Endodermal cell (in vitro differentiated cells): ENCODE measurements around the gene ACADS. TPM values are rescaled to one million over a fixed set of nuclear protein-coding genes. Genes with fewer than 3 reads are reported as not detected.
A peak's percentile ranks its signal among the peaks of the same experiment; 100 is the strongest.

Experiments used
- DNase-seq: peaks from one replicate; pipeline ENCODE4 v3.0.0-alpha.2; 2017
- H3K27ac ChIP-seq: 2 replicates; pipeline ENCODE4 v1.5.1; 2013; ENCODE audit warnings: mild to moderate bottlenecking, low read depth, low read length, moderate library complexity
- H3K27me3 ChIP-seq: 2 replicates; pipeline ENCODE4 v1.6.1; 2013; ENCODE audit warnings: mild to moderate bottlenecking, low read length, moderate library complexity; ENCODE audit not compliant: insufficient read depth, control insufficient read depth, poor library complexity, severe bottlenecking
- H3K36me3 ChIP-seq: 2 replicates; pipeline ENCODE4 v1.7.0; 2013; ENCODE audit warnings: mild to moderate bottlenecking, low read length, moderate library complexity; ENCODE audit not compliant: control insufficient read depth, insufficient read depth
- H3K4me1 ChIP-seq: one replicate; pipeline ENCODE4 v1.7.0; 2013; ENCODE audit warnings: low read length; ENCODE audit not compliant: control insufficient read depth, insufficient read depth
- H3K4me3 ChIP-seq: 2 replicates; pipeline ENCODE4 v1.5.1; 2013; ENCODE audit warnings: mild to moderate bottlenecking, low read length, moderate library complexity
- H3K9ac ChIP-seq: 2 replicates; pipeline ENCODE4 v1.6.1; 2013; ENCODE audit warnings: mild to moderate bottlenecking, low read length, moderate library complexity; ENCODE audit not compliant: poor library complexity, severe bottlenecking; ENCODE audit errors: extremely low read depth
- H3K9me3 ChIP-seq: 2 replicates; pipeline ENCODE4 v1.6.1; 2013; ENCODE audit warnings: mild to moderate bottlenecking, low read length, moderate library complexity; ENCODE audit not compliant: control insufficient read depth
- H3K27ac Mint-ChIP-seq: 2 replicates; pipeline ENCODE4 v1.8.0; 2020; ENCODE audit warnings: mixed read lengths
- H3K27me3 Mint-ChIP-seq: 2 replicates; pipeline ENCODE4 v1.8.0; 2021; ENCODE audit warnings: mild to moderate bottlenecking, mixed read lengths; ENCODE audit not compliant: insufficient read depth
- H3K36me3 Mint-ChIP-seq: 2 replicates; pipeline ENCODE4 v1.8.0; 2020; ENCODE audit warnings: low read depth, mixed read lengths
- H3K4me1 Mint-ChIP-seq: 2 replicates; pipeline ENCODE4 v1.8.0; 2020; ENCODE audit warnings: mixed read lengths
- H3K4me3 Mint-ChIP-seq: 2 replicates; pipeline ENCODE4 v1.8.0; 2020; ENCODE audit warnings: mild to moderate bottlenecking, moderate library complexity, mixed read lengths
- H3K9me3 Mint-ChIP-seq: 2 replicates; pipeline ENCODE4 v1.8.0; 2020; ENCODE audit warnings: mild to moderate bottlenecking, mixed read lengths
- CTCF ChIP-seq: fragments of 200-600 bp; sonication (generic); conservative IDR thresholded peaks from 2 replicates; pipeline ENCODE4 v1.5.0; 2021; ENCODE audit warnings: antibody characterized with exemption, mild to moderate bottlenecking
- WGBS, 2 experiments: methylation state at CpG; one replicate each; pipeline versions ENCODE4 v1.1.5 to v1.1.7; 2013; ENCODE audit warnings: missing lambda C conversion rate in 2 of 2, mixed read lengths in 1 of 2; ENCODE audit not compliant: insufficient coverage in 1 of 2, insufficient read length in 1 of 2; 5-methylcytosine and 5-hydroxymethylcytosine counted together
- total RNA-seq, 2 donors: library from RNA; stranded (reverse); fragmentation: NEBNext Ultra II Directional in 1 of 2; extraction: Animal tissue kit (Norgen Biotek cat#: 25700) in 1 of 2; gene quantifications; 2 replicates in 1 of 2; 3 replicates in 1 of 2; pipeline ENCODE4 v1.2.1, GENCODE V29; 2021

ACADS gene
- total RNA-seq, 2 donors from 2014 or later = 8.0 to 9.2 TPM

- H3K9ac ChIP-seq = no peak overlapping the region
- no peaks in the 10 kb centered on the region for H3K9me3 ChIP-seq
- DNase-seq = peak; percentile 38
- no peak for TF ChIP-seq CTCF
- peaks cover 58% of the 10 kb centered on the region for H3K36me3 ChIP-seq
- H3K27me3 Mint-ChIP-seq = no peaks in the 10 kb centered on the region
- H3K4me1 ChIP-seq = no peaks in the 10 kb centered on the region
- no peak overlapping the region for H3K27ac Mint-ChIP-seq
- peaks cover 61% of the 10 kb centered on the region for H3K36me3 Mint-ChIP-seq
- H3K27me3 ChIP-seq = no peaks in the 10 kb centered on the region
- no peak overlapping the region for H3K4me3 ChIP-seq
- peaks cover 6% of the 10 kb centered on the region for H3K4me1 Mint-ChIP-seq
- no peaks in the 10 kb centered on the region for H3K9me3 Mint-ChIP-seq
- H3K4me3 Mint-ChIP-seq = no peak overlapping the region
- H3K27ac ChIP-seq = no peak overlapping the region
- 65 to 67% methylated on average over 3 of the region's 3 CpGs for WGBS, 2 experiments
These were observed 37.6 kb downstream of the ACADS start for GRCh38 chr12:120763250-120763649.

- Mint-ChIP-seq H3K27ac (no peak overlapping the region), H3K27me3 (no peaks in the 10 kb centered on the region), H3K4me3 (no peak overlapping the region), H3K9me3 (no peaks in the 10 kb centered on the region), H3K4me1 (no peaks in the 10 kb centered on the region), H3K36me3 (peaks cover 72% of the 10 kb centered on the region)
- 92 to 94% methylated on average over 9 of the region's 9 CpGs for WGBS, 2 experiments
- no peak for TF ChIP-seq CTCF
- H3K9ac ChIP-seq = no peak overlapping the region
- H3K4me1 ChIP-seq = no peaks in the 10 kb centered on the region
- no peak overlapping the region for H3K4me3 ChIP-seq
- peak; percentile 22 for DNase-seq
- H3K36me3 ChIP-seq = peaks cover 68% of the 10 kb centered on the region
- H3K27ac ChIP-seq = no peak overlapping the region
- no peaks in the 10 kb centered on the region for H3K9me3 ChIP-seq
- H3K27me3 ChIP-seq = no peaks in the 10 kb centered on the region
These were observed 39.2 kb downstream of the ACADS start for GRCh38 chr12:120764816-120765215.

- Mint-ChIP-seq H3K36me3 (peaks cover 71% of the 10 kb centered on the region), H3K27ac (no peak overlapping the region), H3K27me3 (no peaks in the 10 kb centered on the region), H3K9me3 (no peaks in the 10 kb centered on the region), H3K4me3 (no peak overlapping the region), H3K4me1 (no peaks in the 10 kb centered on the region)
- peaks cover 62% of the 10 kb centered on the region for H3K36me3 ChIP-seq
- no peak overlapping the region for H3K4me3 ChIP-seq
- WGBS, 2 experiments = 75 to 100% methylated on average over 1 to 5 of the region's 5 CpGs
- peak; percentile 29 for DNase-seq
- TF ChIP-seq CTCF = no peak
- no peak overlapping the region for H3K27ac ChIP-seq
- no peaks in the 10 kb centered on the region for H3K27me3 ChIP-seq
- H3K4me1 ChIP-seq = no peaks in the 10 kb centered on the region
- H3K9ac ChIP-seq = no peak overlapping the region
- no peaks in the 10 kb centered on the region for H3K9me3 ChIP-seq
These were observed 40.9 kb downstream of the ACADS start for GRCh38 chr12:120766566-120766965.
